HepG2 (cell line): ENCODE measurements around the gene SIGLEC1. TPM values are rescaled to one million over a fixed set of nuclear protein-coding genes. Genes with fewer than 3 reads are reported as not detected.

ENCODE experiments used
- FLYWCH1 ChIP-seq: sonication (generic); formaldehyde crosslinking; IDR thresholded peaks from 2 replicates; pipeline ENCODE4 v1.8.1; 2023; ENCODE audit warnings: mild to moderate bottlenecking, missing genetic modification reagents
- MED13 ChIP-seq: sonication (generic); formaldehyde crosslinking; IDR thresholded peaks from 2 replicates; pipeline ENCODE4 v1.5.0; 2020; ENCODE audit warnings: missing genetic modification reagents
- ZNF317 ChIP-seq: sonication (generic); formaldehyde crosslinking; IDR thresholded peaks from 2 replicates; pipeline ENCODE4 v1.5.0; 2020; ENCODE audit warnings: mild to moderate bottlenecking, missing genetic modification reagents
- ZNF772 ChIP-seq: sonication (generic); formaldehyde crosslinking; IDR thresholded peaks from 2 replicates; pipeline ENCODE4 v1.5.0; 2020; ENCODE audit warnings: mild to moderate bottlenecking, missing genetic modification reagents
- polyA plus RNA-seq, 8 experiments: library from polyadenylated mRNA; depleted of rRNA in 3 of 8; stranded (reverse) in 7 of 8; unstranded in 1 of 8; fragments of >200 nt; fragmentation: Illumina TruSeq in 4 of 8; extraction: Trizol in 4 of 8; gene quantifications; 2 replicates each; pipeline versions ENCODE4 v1.2.1 to v1.2.3, GENCODE V29; 2011 to 2016; ENCODE audit warnings: low read depth in 4 of 8, missing spikeins in 1 of 8, mixed read lengths in 1 of 8; ENCODE audit not compliant: insufficient read depth in 1 of 8
- total RNA-seq, 5 experiments: library from RNA; depleted of rRNA; stranded (reverse); fragments of >200 nt; fragmentation: Illumina TruSeq; extraction: Trizol; gene quantifications; 2 replicates each; pipeline ENCODE4 v1.2.3, GENCODE V29; 2016; ENCODE audit warnings: low read depth in 1 of 5
- TF ChIP-seq, protein P1 (sequence below), 2 experiments: fragments of 450-650 bp in 1 of 2; sonication (generic) in 1 of 2; formaldehyde crosslinking in 1 of 2; IDR thresholded peaks; 2 replicates each; pipeline versions ENCODE4 v1.6.1 to v1.8.0; 2016 to 2022; ENCODE audit warnings: antibody characterized with exemption in 1 of 2, mild to moderate bottlenecking in 1 of 2, missing genetic modification reagents in 1 of 2
- TF ChIP-seq, protein P2 (sequence below): sonication (generic); formaldehyde crosslinking; IDR thresholded peaks from 2 replicates; pipeline ENCODE4 v1.5.0; 2020; ENCODE audit warnings: mild to moderate bottlenecking, missing genetic modification reagents, borderline replicate concordance
- TF ChIP-seq, protein P3 (sequence below): sonication (generic); formaldehyde crosslinking; IDR thresholded peaks from 2 replicates; pipeline ENCODE4 v1.4.0; 2020; ENCODE audit warnings: mild to moderate bottlenecking, missing genetic modification reagents
- TF ChIP-seq, protein P4 (sequence below): sonication (generic); formaldehyde crosslinking; IDR thresholded peaks from 2 replicates; pipeline ENCODE4 v1.5.1; 2020; ENCODE audit warnings: missing genetic modification reagents, mild to moderate bottlenecking, borderline replicate concordance
- TF ChIP-seq, protein P5 (sequence below): sonication (generic); formaldehyde crosslinking; IDR thresholded peaks from 2 replicates; pipeline ENCODE4 v1.4.0; 2020; ENCODE audit warnings: missing genetic modification reagents

Gene SIGLEC1
- total and polyA plus RNA-seq, 2 of the 13 experiments (the other 11 are each of a cell fraction or from before 2014, with no cell fraction given) = 0.01 TPM; not detected in 1

DNA sequence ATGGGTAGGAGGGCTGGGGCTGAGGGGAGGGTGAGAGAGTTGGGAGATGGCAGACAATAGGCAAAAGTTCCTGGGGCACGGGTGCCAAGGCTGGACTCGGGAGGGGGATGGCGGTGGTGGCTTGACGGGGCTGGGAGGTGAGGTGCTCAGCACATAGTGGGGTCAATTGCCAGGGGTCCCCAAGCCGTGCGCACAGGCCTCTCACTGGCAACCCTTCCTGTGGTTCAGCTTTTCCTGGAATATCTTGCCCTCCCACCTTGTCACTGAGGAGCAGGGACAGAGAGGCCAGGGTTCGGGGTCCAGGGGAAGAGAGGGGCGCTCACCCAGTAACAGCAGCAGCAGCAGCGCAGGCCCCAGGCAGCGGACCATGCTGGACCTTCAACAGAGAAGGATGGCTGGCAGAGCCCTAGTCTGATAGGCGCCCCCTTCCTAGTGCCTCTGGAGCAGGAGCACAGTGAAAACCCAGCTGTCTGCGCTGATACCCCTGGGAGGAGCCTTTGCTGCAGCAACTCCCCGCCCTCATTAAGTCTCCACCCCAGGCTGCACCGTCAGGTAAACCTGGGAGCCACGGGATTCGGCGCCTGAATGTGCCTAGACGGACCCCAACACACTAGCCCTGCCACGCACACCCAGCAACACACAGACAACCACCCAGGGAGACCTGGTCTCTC, 49.2 kb downstream of the SIGLEC1 start, which contains the start of gene GFRA4 (continued):
- TF ChIP-seq, protein P1, sequence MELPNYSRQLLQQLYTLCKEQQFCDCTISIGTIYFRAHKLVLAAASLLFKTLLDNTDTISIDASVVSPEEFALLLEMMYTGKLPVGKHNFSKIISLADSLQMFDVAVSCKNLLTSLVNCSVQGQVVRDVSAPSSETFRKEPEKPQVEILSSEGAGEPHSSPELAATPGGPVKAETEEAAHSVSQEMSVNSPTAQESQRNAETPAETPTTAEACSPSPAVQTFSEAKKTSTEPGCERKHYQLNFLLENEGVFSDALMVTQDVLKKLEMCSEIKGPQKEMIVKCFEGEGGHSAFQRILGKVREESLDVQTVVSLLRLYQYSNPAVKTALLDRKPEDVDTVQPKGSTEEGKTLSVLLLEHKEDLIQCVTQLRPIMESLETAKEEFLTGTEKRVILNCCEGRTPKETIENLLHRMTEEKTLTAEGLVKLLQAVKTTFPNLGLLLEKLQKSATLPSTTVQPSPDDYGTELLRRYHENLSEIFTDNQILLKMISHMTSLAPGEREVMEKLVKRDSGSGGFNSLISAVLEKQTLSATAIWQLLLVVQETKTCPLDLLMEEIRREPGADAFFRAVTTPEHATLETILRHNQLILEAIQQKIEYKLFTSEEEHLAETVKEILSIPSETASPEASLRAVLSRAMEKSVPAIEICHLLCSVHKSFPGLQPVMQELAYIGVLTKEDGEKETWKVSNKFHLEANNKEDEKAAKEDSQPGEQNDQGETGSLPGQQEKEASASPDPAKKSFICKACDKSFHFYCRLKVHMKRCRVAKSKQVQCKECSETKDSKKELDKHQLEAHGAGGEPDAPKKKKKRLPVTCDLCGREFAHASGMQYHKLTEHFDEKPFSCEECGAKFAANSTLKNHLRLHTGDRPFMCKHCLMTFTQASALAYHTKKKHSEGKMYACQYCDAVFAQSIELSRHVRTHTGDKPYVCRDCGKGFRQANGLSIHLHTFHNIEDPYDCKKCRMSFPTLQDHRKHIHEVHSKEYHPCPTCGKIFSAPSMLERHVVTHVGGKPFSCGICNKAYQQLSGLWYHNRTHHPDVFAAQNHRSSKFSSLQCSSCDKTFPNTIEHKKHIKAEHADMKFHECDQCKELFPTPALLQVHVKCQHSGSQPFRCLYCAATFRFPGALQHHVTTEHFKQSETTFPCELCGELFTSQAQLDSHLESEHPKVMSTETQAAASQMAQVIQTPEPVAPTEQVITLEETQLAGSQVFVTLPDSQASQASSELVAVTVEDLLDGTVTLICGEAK (IDR thresholded peaks at IDR 0.05) = no peak
- TF ChIP-seq, protein P1 (CRISPR knock-in tag; IDR thresholded peaks at IDR 0.05) = no peak
- TF ChIP-seq ZNF317 (no peak), ZNF772 (CRISPR knock-in tag) (no peak), FLYWCH1 (CRISPR knock-in tag) (no peak), MED13 (CRISPR knock-in tag) (no peak)
- TF ChIP-seq, protein P2, sequence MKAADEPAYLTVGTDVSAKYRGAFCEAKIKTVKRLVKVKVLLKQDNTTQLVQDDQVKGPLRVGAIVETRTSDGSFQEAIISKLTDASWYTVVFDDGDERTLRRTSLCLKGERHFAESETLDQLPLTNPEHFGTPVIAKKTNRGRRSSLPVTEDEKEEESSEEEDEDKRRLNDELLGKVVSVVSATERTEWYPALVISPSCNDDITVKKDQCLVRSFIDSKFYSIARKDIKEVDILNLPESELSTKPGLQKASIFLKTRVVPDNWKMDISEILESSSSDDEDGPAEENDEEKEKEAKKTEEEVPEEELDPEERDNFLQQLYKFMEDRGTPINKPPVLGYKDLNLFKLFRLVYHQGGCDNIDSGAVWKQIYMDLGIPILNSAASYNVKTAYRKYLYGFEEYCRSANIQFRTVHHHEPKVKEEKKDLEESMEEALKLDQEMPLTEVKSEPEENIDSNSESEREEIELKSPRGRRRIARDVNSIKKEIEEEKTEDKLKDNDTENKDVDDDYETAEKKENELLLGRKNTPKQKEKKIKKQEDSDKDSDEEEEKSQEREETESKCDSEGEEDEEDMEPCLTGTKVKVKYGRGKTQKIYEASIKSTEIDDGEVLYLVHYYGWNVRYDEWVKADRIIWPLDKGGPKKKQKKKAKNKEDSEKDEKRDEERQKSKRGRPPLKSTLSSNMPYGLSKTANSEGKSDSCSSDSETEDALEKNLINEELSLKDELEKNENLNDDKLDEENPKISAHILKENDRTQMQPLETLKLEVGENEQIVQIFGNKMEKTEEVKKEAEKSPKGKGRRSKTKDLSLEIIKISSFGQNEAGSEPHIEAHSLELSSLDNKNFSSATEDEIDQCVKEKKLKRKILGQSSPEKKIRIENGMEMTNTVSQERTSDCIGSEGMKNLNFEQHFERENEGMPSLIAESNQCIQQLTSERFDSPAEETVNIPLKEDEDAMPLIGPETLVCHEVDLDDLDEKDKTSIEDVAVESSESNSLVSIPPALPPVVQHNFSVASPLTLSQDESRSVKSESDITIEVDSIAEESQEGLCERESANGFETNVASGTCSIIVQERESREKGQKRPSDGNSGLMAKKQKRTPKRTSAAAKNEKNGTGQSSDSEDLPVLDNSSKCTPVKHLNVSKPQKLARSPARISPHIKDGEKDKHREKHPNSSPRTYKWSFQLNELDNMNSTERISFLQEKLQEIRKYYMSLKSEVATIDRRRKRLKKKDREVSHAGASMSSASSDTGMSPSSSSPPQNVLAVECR (CRISPR knock-in tag) = 0 out of 2 replicates have a peak, but pooled peaks have one; percentile 6
- TF ChIP-seq, protein P3, sequence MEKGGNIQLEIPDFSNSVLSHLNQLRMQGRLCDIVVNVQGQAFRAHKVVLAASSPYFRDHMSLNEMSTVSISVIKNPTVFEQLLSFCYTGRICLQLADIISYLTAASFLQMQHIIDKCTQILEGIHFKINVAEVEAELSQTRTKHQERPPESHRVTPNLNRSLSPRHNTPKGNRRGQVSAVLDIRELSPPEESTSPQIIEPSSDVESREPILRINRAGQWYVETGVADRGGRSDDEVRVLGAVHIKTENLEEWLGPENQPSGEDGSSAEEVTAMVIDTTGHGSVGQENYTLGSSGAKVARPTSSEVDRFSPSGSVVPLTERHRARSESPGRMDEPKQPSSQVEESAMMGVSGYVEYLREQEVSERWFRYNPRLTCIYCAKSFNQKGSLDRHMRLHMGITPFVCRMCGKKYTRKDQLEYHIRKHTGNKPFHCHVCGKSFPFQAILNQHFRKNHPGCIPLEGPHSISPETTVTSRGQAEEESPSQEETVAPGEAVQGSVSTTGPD (CRISPR knock-in tag) = 0 out of 2 replicates have a peak, but pooled peaks have one; percentile 24
- TF ChIP-seq, protein P4, sequence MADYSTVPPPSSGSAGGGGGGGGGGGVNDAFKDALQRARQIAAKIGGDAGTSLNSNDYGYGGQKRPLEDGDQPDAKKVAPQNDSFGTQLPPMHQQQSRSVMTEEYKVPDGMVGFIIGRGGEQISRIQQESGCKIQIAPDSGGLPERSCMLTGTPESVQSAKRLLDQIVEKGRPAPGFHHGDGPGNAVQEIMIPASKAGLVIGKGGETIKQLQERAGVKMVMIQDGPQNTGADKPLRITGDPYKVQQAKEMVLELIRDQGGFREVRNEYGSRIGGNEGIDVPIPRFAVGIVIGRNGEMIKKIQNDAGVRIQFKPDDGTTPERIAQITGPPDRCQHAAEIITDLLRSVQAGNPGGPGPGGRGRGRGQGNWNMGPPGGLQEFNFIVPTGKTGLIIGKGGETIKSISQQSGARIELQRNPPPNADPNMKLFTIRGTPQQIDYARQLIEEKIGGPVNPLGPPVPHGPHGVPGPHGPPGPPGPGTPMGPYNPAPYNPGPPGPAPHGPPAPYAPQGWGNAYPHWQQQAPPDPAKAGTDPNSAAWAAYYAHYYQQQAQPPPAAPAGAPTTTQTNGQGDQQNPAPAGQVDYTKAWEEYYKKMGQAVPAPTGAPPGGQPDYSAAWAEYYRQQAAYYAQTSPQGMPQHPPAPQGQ (CRISPR knock-in tag) = no peak
- TF ChIP-seq, protein P5, sequence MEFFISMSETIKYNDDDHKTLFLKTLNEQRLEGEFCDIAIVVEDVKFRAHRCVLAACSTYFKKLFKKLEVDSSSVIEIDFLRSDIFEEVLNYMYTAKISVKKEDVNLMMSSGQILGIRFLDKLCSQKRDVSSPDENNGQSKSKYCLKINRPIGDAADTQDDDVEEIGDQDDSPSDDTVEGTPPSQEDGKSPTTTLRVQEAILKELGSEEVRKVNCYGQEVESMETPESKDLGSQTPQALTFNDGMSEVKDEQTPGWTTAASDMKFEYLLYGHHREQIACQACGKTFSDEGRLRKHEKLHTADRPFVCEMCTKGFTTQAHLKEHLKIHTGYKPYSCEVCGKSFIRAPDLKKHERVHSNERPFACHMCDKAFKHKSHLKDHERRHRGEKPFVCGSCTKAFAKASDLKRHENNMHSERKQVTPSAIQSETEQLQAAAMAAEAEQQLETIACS (CRISPR knock-in tag) = no peak
